Panc1 (cell line): ENCODE results near the gene NKX2-2. TPM values are rescaled to one million over a fixed set of nuclear protein-coding genes. Genes with fewer than 3 reads are reported as not detected.

Experiments
- ATAC-seq: fragments of 200-7000 bp; cut with Tn5 transposase; 2 replicates; pipeline ENCODE4 v1.9.1; 2020; ENCODE audit warnings: mild to moderate bottlenecking, moderate library complexity
- BruUV-seq: library from RNA; stranded (reverse); fragments of 400-500 nt; replicated peaks from 2 replicates; lab custom pipeline; 2021; lab: Mats Ljungman, UMichigan
- CTCF ChIA-PET: fragments of 300-600 bp; sonication (Branson Sonifier 250); formaldehyde crosslinking; loops from one replicate; lab custom pipeline; 2022; ENCODE audit warnings: antibody characterized with exemption; lab: Charles Lee
- POLR2A ChIA-PET: fragments of 300-600 bp; sonication (Branson Sonifier 250); formaldehyde crosslinking; loops from one replicate; lab custom pipeline; 2022; ENCODE audit warnings: antibody characterized with exemption; lab: Charles Lee
- DNase-seq: peaks from one replicate; pipeline ENCODE4 v3.0.0-alpha.2; 2010; ENCODE audit warnings: low read depth, low spot score
- H3K27ac ChIP-seq: 2 replicates; pipeline ENCODE4 v1.5.1; 2011; ENCODE audit warnings: mild to moderate bottlenecking, low read length, inconsistent platforms
- H3K27me3 ChIP-seq: fragments of 200-500 bp; sonication (Bioruptor generic); 2 replicates; pipeline ENCODE4 v1.6.0; 2014; ENCODE audit warnings: low read length, inconsistent platforms; ENCODE audit not compliant: control insufficient read depth, insufficient read depth
- H3K36me3 ChIP-seq: fragments of 200-500 bp; sonication (Bioruptor generic); 2 replicates; pipeline ENCODE4 v1.5.1; 2014; ENCODE audit warnings: inconsistent platforms, mild to moderate bottlenecking, low read length, moderate library complexity; ENCODE audit not compliant: control insufficient read depth, insufficient read depth
- H3K4me1 ChIP-seq: 2 replicates; pipeline ENCODE4 v1.5.1; 2011; ENCODE audit warnings: inconsistent platforms, mild to moderate bottlenecking, low read length, moderate library complexity; ENCODE audit not compliant: control insufficient read depth, insufficient read depth
- H3K4me3 ChIP-seq, 2 experiments: 2 replicates each; pipeline ENCODE4 v1.5.1; 2011 to 2012; ENCODE audit warnings: low read depth in 2 of 2, low read length in 2 of 2, mild to moderate bottlenecking in 2 of 2, inconsistent platforms in 1 of 2, moderate library complexity in 1 of 2
- H3K9me3 ChIP-seq: fragments of 200-500 bp; sonication (Bioruptor generic); 2 replicates; pipeline ENCODE4 v1.5.1; 2014; ENCODE audit warnings: low read depth, mild to moderate bottlenecking, inconsistent platforms, low read length, moderate library complexity; ENCODE audit not compliant: control insufficient read depth, insufficient read depth
- POLR2AphosphoS5 ChIP-seq: IDR thresholded peaks from 2 replicates; pipeline ENCODE4 v1.6.1; 2012; ENCODE audit warnings: mild to moderate bottlenecking, low read depth, low read length, moderate library complexity
- SIN3A ChIP-seq: IDR thresholded peaks from 2 replicates; pipeline ENCODE4 v1.6.1; 2012; ENCODE audit warnings: low read depth, mild to moderate bottlenecking, low read length, moderate library complexity, borderline replicate concordance; ENCODE audit not compliant: insufficient read depth
- TCF7L2 ChIP-seq: IDR thresholded peaks from 2 replicates; pipeline ENCODE4 v1.6.1; 2011; ENCODE audit warnings: mild to moderate bottlenecking, low read depth, low read length, inconsistent platforms
- in situ Hi-C: cut with HindIII; loops from 2 replicates; pipeline ENCODE4 v1.10.0; 2016; ENCODE audit warnings: low sequenced_read_pairs, low pct_unique_long_range_greater_than_20kb
- intact Hi-C: fragments of 100-400 bp; cut with micrococcal nuclease; formaldehyde crosslinking; loops from one replicate; pipeline ENCODE4 v1.10.0; 2022; ENCODE audit not compliant: unreplicated experiment
- total RNA-seq: library from RNA; stranded (reverse); gene quantifications from one replicate; pipeline ENCODE4 v1.2.1, GENCODE V29; 2021; ENCODE audit not compliant: unreplicated experiment
- TF ChIP-seq, protein P1 (sequence below), 2 experiments: IDR thresholded peaks; 2 replicates each; pipeline ENCODE4 v1.6.1; 2011 to 2012; ENCODE audit warnings: low read depth in 2 of 2, control low read depth in 1 of 2, low read length in 1 of 2, mild to moderate bottlenecking in 1 of 2, moderate library complexity in 1 of 2; ENCODE audit not compliant: insufficient read depth in 1 of 2
- TF ChIP-seq, protein P2 (sequence below): fragments of 450-650 bp; IDR thresholded peaks from 2 replicates; pipeline ENCODE4 v1.5.1; 2017; ENCODE audit warnings: mild to moderate bottlenecking

NKX2-2 gene
- total RNA-seq, 1 experiment from 2014 or later: not detected

DNA sequence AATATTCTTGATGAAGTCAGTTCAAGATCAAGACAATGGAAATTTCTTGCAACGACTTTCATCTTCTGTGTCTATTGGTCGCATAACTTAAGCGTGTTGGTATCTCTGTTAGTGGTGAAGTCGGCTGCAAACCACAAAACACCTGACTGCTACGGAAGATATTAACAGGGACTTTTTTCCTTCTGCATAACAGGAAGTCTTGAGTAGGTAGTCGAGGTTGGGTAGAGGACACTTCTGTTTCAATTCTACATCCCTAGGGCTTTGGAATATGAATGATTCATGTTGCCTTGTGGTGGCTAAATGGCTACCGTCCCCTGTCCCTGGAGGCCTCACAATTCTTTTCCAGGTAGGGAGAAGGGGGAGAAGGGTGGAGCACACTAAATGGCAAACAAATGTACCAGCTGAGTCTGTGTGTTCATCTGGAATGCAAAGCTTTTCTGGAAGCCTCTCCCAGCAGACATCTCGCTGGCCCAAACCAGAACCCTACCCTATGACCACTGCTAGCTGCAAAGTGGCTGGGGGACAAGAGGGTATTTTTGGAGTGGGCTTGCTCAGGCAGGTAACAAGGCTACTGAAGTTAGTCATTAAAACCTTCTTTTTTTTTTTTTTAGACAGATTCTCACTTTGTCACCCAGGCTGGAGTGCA, 34.6 kb upstream of the NKX2-2 start:
- TF ChIP-seq TCF7L2: no peak
- POLR2A ChIA-PET: no interaction called here
- intact Hi-C loops (no loop called here), in situ Hi-C loops (no loop called here)
- no peak for DNase-seq
- Histone ChIP-seq H3K27me3 (peaks cover 2% of the 10 kb centered on the region; the same call in 1 of the 2 replicates), H3K4me1 (no peaks in the 10 kb centered on the region), H3K4me3 (no peak overlapping the region), H3K9me3 (no peaks in the 10 kb centered on the region), H3K27ac (no peak overlapping the region), H3K36me3 (no peaks in the 10 kb centered on the region)
- CTCF ChIA-PET: no interaction called here
- BruUV-seq: no TSS peak
- no peak for ATAC-seq

DNA sequence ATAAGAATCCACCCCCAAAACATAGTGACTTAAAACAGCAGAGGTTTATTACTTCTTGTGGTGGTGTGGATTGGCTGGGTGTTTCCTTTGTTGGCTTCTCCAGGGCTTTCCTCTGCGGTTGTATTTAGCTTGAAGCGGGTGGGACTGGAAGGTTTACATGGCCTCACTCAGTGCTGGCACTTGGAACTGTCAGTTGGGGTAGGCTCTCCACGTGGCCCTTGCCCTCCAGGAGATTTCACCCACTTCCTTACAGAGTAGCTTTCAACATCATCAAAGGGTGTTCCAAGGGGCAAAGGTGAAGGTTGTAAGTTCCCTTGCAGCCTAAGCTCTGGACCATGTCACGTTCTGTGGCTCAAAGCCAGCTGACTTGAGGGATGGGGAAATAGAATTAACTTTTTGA, 32.5 kb upstream of the NKX2-2 start:
- Histone ChIP-seq H3K27me3 (peaks cover 2% of the 10 kb centered on the region; the same call in 1 of the 2 replicates), H3K36me3 (no peaks in the 10 kb centered on the region), H3K4me1 (no peaks in the 10 kb centered on the region), H3K27ac (no peak overlapping the region), H3K4me3 (no peak overlapping the region), H3K9me3 (no peaks in the 10 kb centered on the region)
- no peak for DNase-seq
- TF ChIP-seq, protein P1, sequence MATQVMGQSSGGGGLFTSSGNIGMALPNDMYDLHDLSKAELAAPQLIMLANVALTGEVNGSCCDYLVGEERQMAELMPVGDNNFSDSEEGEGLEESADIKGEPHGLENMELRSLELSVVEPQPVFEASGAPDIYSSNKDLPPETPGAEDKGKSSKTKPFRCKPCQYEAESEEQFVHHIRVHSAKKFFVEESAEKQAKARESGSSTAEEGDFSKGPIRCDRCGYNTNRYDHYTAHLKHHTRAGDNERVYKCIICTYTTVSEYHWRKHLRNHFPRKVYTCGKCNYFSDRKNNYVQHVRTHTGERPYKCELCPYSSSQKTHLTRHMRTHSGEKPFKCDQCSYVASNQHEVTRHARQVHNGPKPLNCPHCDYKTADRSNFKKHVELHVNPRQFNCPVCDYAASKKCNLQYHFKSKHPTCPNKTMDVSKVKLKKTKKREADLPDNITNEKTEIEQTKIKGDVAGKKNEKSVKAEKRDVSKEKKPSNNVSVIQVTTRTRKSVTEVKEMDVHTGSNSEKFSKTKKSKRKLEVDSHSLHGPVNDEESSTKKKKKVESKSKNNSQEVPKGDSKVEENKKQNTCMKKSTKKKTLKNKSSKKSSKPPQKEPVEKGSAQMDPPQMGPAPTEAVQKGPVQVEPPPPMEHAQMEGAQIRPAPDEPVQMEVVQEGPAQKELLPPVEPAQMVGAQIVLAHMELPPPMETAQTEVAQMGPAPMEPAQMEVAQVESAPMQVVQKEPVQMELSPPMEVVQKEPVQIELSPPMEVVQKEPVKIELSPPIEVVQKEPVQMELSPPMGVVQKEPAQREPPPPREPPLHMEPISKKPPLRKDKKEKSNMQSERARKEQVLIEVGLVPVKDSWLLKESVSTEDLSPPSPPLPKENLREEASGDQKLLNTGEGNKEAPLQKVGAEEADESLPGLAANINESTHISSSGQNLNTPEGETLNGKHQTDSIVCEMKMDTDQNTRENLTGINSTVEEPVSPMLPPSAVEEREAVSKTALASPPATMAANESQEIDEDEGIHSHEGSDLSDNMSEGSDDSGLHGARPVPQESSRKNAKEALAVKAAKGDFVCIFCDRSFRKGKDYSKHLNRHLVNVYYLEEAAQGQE (IDR thresholded peaks at IDR 0.05; ENCODE audit: insufficient read depth in 1 of 2, low read depth in 2 of 2, low read length in 1 of 2): no peak
- TF ChIP-seq TCF7L2 (no peak), SIN3A (no peak), POLR2AphosphoS5 (no peak)
- TF ChIP-seq, protein P2, sequence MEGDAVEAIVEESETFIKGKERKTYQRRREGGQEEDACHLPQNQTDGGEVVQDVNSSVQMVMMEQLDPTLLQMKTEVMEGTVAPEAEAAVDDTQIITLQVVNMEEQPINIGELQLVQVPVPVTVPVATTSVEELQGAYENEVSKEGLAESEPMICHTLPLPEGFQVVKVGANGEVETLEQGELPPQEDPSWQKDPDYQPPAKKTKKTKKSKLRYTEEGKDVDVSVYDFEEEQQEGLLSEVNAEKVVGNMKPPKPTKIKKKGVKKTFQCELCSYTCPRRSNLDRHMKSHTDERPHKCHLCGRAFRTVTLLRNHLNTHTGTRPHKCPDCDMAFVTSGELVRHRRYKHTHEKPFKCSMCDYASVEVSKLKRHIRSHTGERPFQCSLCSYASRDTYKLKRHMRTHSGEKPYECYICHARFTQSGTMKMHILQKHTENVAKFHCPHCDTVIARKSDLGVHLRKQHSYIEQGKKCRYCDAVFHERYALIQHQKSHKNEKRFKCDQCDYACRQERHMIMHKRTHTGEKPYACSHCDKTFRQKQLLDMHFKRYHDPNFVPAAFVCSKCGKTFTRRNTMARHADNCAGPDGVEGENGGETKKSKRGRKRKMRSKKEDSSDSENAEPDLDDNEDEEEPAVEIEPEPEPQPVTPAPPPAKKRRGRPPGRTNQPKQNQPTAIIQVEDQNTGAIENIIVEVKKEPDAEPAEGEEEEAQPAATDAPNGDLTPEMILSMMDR: no peak
- no TSS peak for BruUV-seq
- POLR2A ChIA-PET: no interaction called here
- CTCF ChIA-PET: no interaction called here
- in situ Hi-C loops: no loop called here
- intact Hi-C loops: no loop called here
- ATAC-seq: no peak

DNA sequence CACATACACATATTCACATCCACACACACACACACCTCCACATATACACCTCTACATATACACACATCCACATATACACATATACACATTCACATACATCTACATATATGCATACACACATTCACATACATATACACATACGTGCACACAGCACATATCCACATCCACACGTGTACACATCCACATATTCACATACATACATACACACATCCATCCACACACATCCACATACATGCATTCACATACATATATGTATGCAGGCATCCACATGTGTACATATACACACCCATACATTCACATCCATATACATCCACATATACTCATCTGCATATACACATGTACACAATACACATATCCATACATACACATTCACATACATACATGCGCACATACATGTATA, 25.6 kb upstream of the NKX2-2 start:
- H3K27ac ChIP-seq: no peak overlapping the region
- H3K4me1 ChIP-seq: no peaks in the 10 kb centered on the region
- in situ Hi-C loops: no loop called here
- intact Hi-C loops: loop anchor here (5.0 kb wide), 1 partner anchor 33 kb away; no protein-coding TSS in a partner anchor
- no peak overlapping the region for H3K4me3 ChIP-seq
- ChIA-PET POLR2A (no interaction called here), CTCF (no interaction called here)
- no TSS peak for BruUV-seq
- ATAC-seq: no peak
- DNase-seq: no peak
- no peaks in the 10 kb centered on the region for H3K36me3 ChIP-seq
- no peaks in the 10 kb centered on the region for H3K9me3 ChIP-seq
- no peaks in the 10 kb centered on the region for H3K27me3 ChIP-seq
- no peak for TF ChIP-seq POLR2AphosphoS5
- TF ChIP-seq TCF7L2: no peak
- no peak for TF ChIP-seq SIN3A
- TF ChIP-seq, protein P1 (IDR thresholded peaks at IDR 0.05; ENCODE audit: insufficient read depth in 1 of 2, low read depth in 2 of 2, low read length in 1 of 2): no peak
- TF ChIP-seq, protein P2: no peak
